GM19351 (cell line): Measurements from ENCODE around the gene IGSF9B.
A peak's percentile ranks its signal among the peaks of the same experiment; 100 is the strongest.

Experiments used
- ATAC-seq: cut with Tn5 transposase; IDR thresholded peaks from one replicate; pipeline ENCODE4 v1.9.1; 2021; ENCODE audit warnings: mild to moderate bottlenecking, moderate library complexity; ENCODE audit not compliant: unreplicated experiment

The IGSF9B gene

GRCh38 chr11:133957900-133958299, 1.1 kb upstream of the IGSF9B start:
- ATAC-seq = no peak

- ATAC-seq = no peak
These were observed 785 bp downstream of the IGSF9B start for GRCh38 chr11:133955945-133956421.

- ATAC-seq = no peak
These were observed 1.5 kb downstream of the IGSF9B start for GRCh38 chr11:133955081-133955891.

GRCh38 chr11:133953999-133954398, 2.8 kb downstream of the IGSF9B start:
- ATAC-seq = no peak

GRCh38 chr11:133953547-133953946, 3.2 kb downstream of the IGSF9B start:
- no peak for ATAC-seq

GRCh38 chr11:133952199-133953190, 4.3 kb downstream of the IGSF9B start:
- no peak for ATAC-seq

- no peak for ATAC-seq
These were observed 5.2 kb downstream of the IGSF9B start for GRCh38 chr11:133951327-133952198.

- ATAC-seq = no peak
These were observed 5.9 kb downstream of the IGSF9B start for GRCh38 chr11:133950874-133951326.

- ATAC-seq = no peak
These were observed 6.3 kb downstream of the IGSF9B start for GRCh38 chr11:133950421-133950820.

GRCh38 chr11:133949129-133949528, 7.6 kb downstream of the IGSF9B start:
- ATAC-seq = no peak

GRCh38 chr11:133948711-133949110, 8.1 kb downstream of the IGSF9B start:
- no peak for ATAC-seq

- peak; percentile 64 for ATAC-seq
These were observed 9.4 kb downstream of the IGSF9B start for GRCh38 chr11:133947321-133947756.

GRCh38 chr11:133946541-133947318, 10.0 kb downstream of the IGSF9B start:
- no peak for ATAC-seq

GRCh38 chr11:133946051-133946450, 10.7 kb downstream of the IGSF9B start:
- no peak for ATAC-seq

- ATAC-seq = peak; percentile 43
These were observed 11.4 kb downstream of the IGSF9B start for GRCh38 chr11:133945087-133945974.

- no peak for ATAC-seq
These were observed 12.6 kb downstream of the IGSF9B start for GRCh38 chr11:133943950-133944698.

- ATAC-seq = no peak
These were observed 14.2 kb downstream of the IGSF9B start for GRCh38 chr11:133942577-133942976.

GRCh38 chr11:133941546-133941945, 15.2 kb downstream of the IGSF9B start:
- no peak for ATAC-seq
